ENCODE measurements around the gene DCX.

Gene DCX

GRCh38 chrX:111375747-111376146 is 36.2 kb downstream of the DCX start:
- Histone ChIP-seq H3K36me3 (ENCODE audit: control insufficient read depth, insufficient read depth, low read length) (no peaks in the 10 kb centered on the region), H3K27me3 (ENCODE audit: control insufficient read depth, insufficient read depth, low read length) (no peaks in the 10 kb centered on the region; the same call in 1 of the 2 replicates), H3K9me3 (ENCODE audit: control insufficient read depth, insufficient read depth, low read length) (no peaks in the 10 kb centered on the region), H3K4me3 (ENCODE audit: low read depth, low read length) (no peak overlapping the region), H3K4me1 (ENCODE audit: control insufficient read depth, insufficient read depth, low read length) (peaks cover 19% of the 10 kb centered on the region), H3K9ac (ENCODE audit: low read depth, low read length) (no peak overlapping the region), H3K27ac (ENCODE audit: low read depth, low read length) (no peak overlapping the region)

GRCh38 chrX:111372086-111372485 is 39.9 kb downstream of the DCX start:
- Histone ChIP-seq H3K36me3 (ENCODE audit: control insufficient read depth, insufficient read depth, low read length) (no peaks in the 10 kb centered on the region), H3K9me3 (ENCODE audit: control insufficient read depth, insufficient read depth, low read length) (no peaks in the 10 kb centered on the region), H3K27ac (ENCODE audit: low read depth, low read length) (no peak overlapping the region), H3K9ac (ENCODE audit: low read depth, low read length) (no peak overlapping the region), H3K4me3 (ENCODE audit: low read depth, low read length) (no peak overlapping the region), H3K27me3 (ENCODE audit: control insufficient read depth, insufficient read depth, low read length) (no peaks in the 10 kb centered on the region; the same call in 1 of the 2 replicates), H3K4me1 (ENCODE audit: control insufficient read depth, insufficient read depth, low read length) (peaks cover 27% of the 10 kb centered on the region)

DNA sequence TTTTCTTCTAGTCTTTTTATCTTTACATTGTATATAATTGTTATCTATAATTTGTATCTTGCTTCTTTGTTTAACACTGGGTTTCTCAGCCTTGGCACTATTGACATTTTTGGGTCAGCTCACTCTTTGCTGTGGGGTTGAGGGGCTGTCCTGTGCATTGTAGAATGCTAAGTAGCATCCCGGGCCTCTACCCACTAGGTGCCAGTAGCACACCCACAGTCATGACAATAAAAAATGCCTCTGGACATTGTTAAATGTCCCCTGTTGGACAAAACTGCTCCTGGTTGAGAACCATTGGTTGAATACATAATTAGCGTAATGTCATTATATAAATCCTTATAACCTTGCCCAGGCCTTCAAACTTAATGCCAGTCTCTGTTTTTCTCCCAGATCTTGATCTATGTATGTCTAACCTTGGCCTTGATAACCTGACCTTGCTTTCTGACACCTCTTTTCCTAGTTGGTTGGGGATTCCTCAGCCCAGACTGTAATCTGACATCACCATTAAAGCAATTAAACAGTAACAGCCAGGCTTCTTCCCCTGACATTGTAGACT is 46.1 kb downstream of the DCX start:
- H3K27ac ChIP-seq (ENCODE audit: low read depth, low read length), result no peak overlapping the region
- peaks cover 14% of the 10 kb centered on the region for H3K4me1 ChIP-seq (ENCODE audit: control insufficient read depth, insufficient read depth, low read length)
- no peaks in the 10 kb centered on the region for H3K36me3 ChIP-seq (ENCODE audit: control insufficient read depth, insufficient read depth, low read length)
- no peak overlapping the region for H3K9ac ChIP-seq (ENCODE audit: low read depth, low read length)
- no peak overlapping the region for H3K4me3 ChIP-seq (ENCODE audit: low read depth, low read length)
- H3K9me3 ChIP-seq (ENCODE audit: control insufficient read depth, insufficient read depth, low read length), result no peaks in the 10 kb centered on the region
- 0 out of 2 replicates have a peak, but pooled peaks cover 8% of the 10 kb centered on the region for H3K27me3 ChIP-seq (ENCODE audit: control insufficient read depth, insufficient read depth, low read length)

DNA sequence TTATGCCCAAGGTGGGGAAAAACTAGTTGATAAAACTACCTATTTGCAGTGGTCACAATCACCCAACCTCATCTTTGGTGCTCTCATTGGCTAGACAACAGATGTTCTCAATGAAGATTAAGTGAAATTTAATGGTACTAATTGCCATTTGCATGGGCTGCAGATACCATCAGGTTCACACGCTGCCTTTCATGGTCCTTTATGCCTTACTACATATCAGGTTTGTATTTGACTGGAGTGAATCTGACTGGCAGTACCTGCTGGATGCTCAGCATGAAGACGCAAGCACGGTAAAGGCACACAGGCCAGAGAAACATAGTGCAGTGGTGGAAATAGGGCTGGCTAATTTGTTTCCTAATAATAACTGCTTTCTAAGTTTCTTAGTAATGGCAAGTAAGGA is 48.3 kb downstream of the DCX start:
- Histone ChIP-seq H3K9ac (ENCODE audit: low read depth, low read length) (no peak overlapping the region), H3K4me3 (ENCODE audit: low read depth, low read length) (no peak overlapping the region), H3K27ac (ENCODE audit: low read depth, low read length) (no peak overlapping the region), H3K9me3 (ENCODE audit: control insufficient read depth, insufficient read depth, low read length) (no peaks in the 10 kb centered on the region), H3K4me1 (ENCODE audit: control insufficient read depth, insufficient read depth, low read length) (no peaks in the 10 kb centered on the region), H3K27me3 (ENCODE audit: control insufficient read depth, insufficient read depth, low read length) (0 out of 2 replicates have a peak, but pooled peaks cover 8% of the 10 kb centered on the region), H3K36me3 (ENCODE audit: control insufficient read depth, insufficient read depth, low read length) (no peaks in the 10 kb centered on the region)

DNA sequence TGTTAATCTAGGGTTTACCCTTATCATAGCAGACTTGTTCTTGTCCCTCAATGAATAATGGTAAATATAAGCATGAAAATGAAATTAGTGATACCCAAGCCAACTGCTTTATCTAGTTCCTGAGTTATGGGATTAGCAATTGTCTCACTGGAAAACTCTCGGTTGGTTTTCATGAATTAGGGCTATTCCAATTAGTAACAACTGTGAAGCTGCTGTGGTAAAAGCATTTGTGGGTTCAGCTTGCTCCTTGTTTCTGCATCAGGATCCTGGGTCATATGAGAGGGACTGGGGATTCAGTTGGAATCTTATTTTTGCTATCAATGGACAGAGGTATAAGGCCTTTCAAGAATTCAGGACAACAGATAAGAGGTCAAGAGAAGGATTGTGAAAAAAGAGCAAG is 50.2 kb downstream of the DCX start:
- Histone ChIP-seq H3K4me1 (ENCODE audit: control insufficient read depth, insufficient read depth, low read length) (no peaks in the 10 kb centered on the region), H3K27ac (ENCODE audit: low read depth, low read length) (no peak overlapping the region), H3K9ac (ENCODE audit: low read depth, low read length) (no peak overlapping the region), H3K4me3 (ENCODE audit: low read depth, low read length) (no peak overlapping the region), H3K9me3 (ENCODE audit: control insufficient read depth, insufficient read depth, low read length) (no peaks in the 10 kb centered on the region), H3K36me3 (ENCODE audit: control insufficient read depth, insufficient read depth, low read length) (no peaks in the 10 kb centered on the region), H3K27me3 (ENCODE audit: control insufficient read depth, insufficient read depth, low read length) (0 out of 2 replicates have a peak, but pooled peaks cover 8% of the 10 kb centered on the region)

- Histone ChIP-seq H3K27ac (ENCODE audit: low read depth, low read length) (no peak overlapping the region), H3K9ac (ENCODE audit: low read depth, low read length) (no peak overlapping the region), H3K36me3 (ENCODE audit: control insufficient read depth, insufficient read depth, low read length) (no peaks in the 10 kb centered on the region)
Measured at GRCh38 chrX:111360839-111361238, 51.2 kb downstream of the DCX start.

DNA sequence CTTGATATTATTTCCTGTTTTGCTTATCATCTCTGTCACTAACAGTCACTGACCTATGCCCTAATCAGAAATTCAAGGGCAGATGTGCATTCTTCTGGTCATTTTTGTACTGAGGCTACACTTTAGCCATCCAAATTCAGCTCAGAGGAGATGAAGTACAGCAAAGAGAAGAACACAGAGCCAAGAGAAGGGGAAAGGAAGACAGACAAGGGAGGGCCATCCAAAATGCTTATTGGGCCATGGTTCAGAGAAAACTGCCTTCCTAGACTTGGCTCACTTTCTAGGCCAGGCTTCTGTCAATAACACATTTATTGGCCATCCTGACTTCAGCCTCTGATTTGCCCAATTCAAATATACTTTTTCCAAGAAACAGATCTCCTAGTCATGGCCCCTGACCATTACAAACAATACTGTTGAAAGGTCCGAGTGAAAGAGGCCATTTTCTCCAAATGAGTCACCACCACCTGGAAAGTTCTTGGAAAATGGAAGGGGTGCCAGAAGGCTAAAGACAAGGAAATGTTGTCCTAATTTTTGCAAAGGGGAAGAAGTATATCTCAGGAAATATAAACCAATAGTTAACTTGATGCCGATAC is 56.4 kb downstream of the DCX start:
- no peak overlapping the region for H3K27ac ChIP-seq (ENCODE audit: low read depth, low read length)
- H3K9me3 ChIP-seq (ENCODE audit: control insufficient read depth, insufficient read depth, low read length), result no peaks in the 10 kb centered on the region
- H3K4me1 ChIP-seq (ENCODE audit: control insufficient read depth, insufficient read depth, low read length), result no peaks in the 10 kb centered on the region
- no peak overlapping the region for H3K4me3 ChIP-seq (ENCODE audit: low read depth, low read length)
- H3K27me3 ChIP-seq (ENCODE audit: control insufficient read depth, insufficient read depth, low read length), result peaks cover 4% of the 10 kb centered on the region; the same call in 1 of the 2 replicates
- no peaks in the 10 kb centered on the region for H3K36me3 ChIP-seq (ENCODE audit: control insufficient read depth, insufficient read depth, low read length)
- H3K9ac ChIP-seq (ENCODE audit: low read depth, low read length), result no peak overlapping the region

More at GRCh38 chrX:111360839-111361238, 51.2 kb downstream of the DCX start:
- H3K4me3 ChIP-seq (ENCODE audit: low read depth, low read length), result no peak overlapping the region
- no peaks in the 10 kb centered on the region for H3K9me3 ChIP-seq (ENCODE audit: control insufficient read depth, insufficient read depth, low read length)
- H3K4me1 ChIP-seq (ENCODE audit: control insufficient read depth, insufficient read depth, low read length), result no peaks in the 10 kb centered on the region
- H3K27me3 ChIP-seq (ENCODE audit: control insufficient read depth, insufficient read depth, low read length), result 0 out of 2 replicates have a peak, but pooled peaks cover under 1% of the 10 kb centered on the region

- Histone ChIP-seq H3K9me3 (ENCODE audit: control insufficient read depth, insufficient read depth, low read length) (no peaks in the 10 kb centered on the region), H3K4me3 (ENCODE audit: low read depth, low read length) (no peak overlapping the region), H3K4me1 (ENCODE audit: control insufficient read depth, insufficient read depth, low read length) (no peaks in the 10 kb centered on the region), H3K27me3 (ENCODE audit: control insufficient read depth, insufficient read depth, low read length) (peaks cover 4% of the 10 kb centered on the region; the same call in 1 of the 2 replicates), H3K9ac (ENCODE audit: low read depth, low read length) (no peak overlapping the region), H3K36me3 (ENCODE audit: control insufficient read depth, insufficient read depth, low read length) (no peaks in the 10 kb centered on the region), H3K27ac (ENCODE audit: low read depth, low read length) (no peak overlapping the region)
Measured at GRCh38 chrX:111354496-111354895, 57.5 kb downstream of the DCX start.

- no peak overlapping the region for H3K9ac ChIP-seq (ENCODE audit: low read depth, low read length)
- H3K9me3 ChIP-seq (ENCODE audit: control insufficient read depth, insufficient read depth, low read length), result no peaks in the 10 kb centered on the region
- no peaks in the 10 kb centered on the region for H3K4me1 ChIP-seq (ENCODE audit: control insufficient read depth, insufficient read depth, low read length)
- peaks cover 4% of the 10 kb centered on the region for H3K27me3 ChIP-seq (ENCODE audit: control insufficient read depth, insufficient read depth, low read length)
- H3K4me3 ChIP-seq (ENCODE audit: low read depth, low read length), result no peak overlapping the region
- no peak overlapping the region for H3K27ac ChIP-seq (ENCODE audit: low read depth, low read length)
- H3K36me3 ChIP-seq (ENCODE audit: control insufficient read depth, insufficient read depth, low read length), result no peaks in the 10 kb centered on the region
Measured at GRCh38 chrX:111353793-111354192, 58.2 kb downstream of the DCX start.

DNA sequence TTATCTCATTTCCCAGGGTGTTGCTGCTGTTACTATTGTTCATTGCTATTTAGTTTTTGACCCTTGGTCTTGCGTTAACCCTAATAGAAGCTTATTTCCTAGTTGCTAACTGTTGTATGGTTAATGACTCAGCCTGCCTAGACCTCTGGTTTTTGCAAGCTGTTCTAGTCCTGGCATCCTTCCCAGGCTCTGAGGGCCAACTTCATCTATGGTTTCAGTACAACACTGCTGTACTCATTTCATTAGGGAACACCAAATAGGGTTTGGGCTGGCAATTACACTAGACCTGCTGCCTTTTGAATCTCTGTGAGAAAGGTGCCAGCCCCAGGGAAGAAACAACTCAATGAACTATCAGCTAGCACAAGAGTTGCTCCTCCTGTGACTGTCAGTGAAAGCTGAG is 59.6 kb downstream of the DCX start:
- H3K27ac ChIP-seq (ENCODE audit: low read depth, low read length), result no peak overlapping the region
- H3K4me3 ChIP-seq (ENCODE audit: low read depth, low read length), result no peak overlapping the region
- no peaks in the 10 kb centered on the region for H3K9me3 ChIP-seq (ENCODE audit: control insufficient read depth, insufficient read depth, low read length)
- no peaks in the 10 kb centered on the region for H3K36me3 ChIP-seq (ENCODE audit: control insufficient read depth, insufficient read depth, low read length)
- no peaks in the 10 kb centered on the region for H3K4me1 ChIP-seq (ENCODE audit: control insufficient read depth, insufficient read depth, low read length)
- H3K9ac ChIP-seq (ENCODE audit: low read depth, low read length), result no peak overlapping the region
- peaks cover 4% of the 10 kb centered on the region for H3K27me3 ChIP-seq (ENCODE audit: control insufficient read depth, insufficient read depth, low read length)

DNA sequence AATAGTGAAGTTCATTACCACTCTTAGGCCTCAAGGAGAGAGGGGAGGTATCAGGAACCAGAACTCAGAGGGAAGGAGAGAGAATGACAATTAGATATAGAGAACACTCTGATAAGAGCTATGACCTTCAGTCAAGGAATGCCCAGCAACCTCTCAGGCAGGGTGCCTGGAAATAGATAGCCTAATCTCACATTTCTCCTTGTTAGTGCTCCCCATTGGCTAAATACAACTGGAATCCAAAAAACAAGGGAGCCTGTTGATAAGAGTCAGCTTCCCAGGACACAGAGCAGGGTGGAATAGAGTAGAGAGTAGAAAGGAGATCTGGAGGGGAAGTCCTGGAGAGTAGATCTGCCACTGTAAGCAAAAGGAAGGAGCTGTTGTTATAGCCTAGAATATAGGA is 62.1 kb downstream of the DCX start:
- H3K27ac ChIP-seq (ENCODE audit: low read depth, low read length), result no peak overlapping the region
- H3K36me3 ChIP-seq (ENCODE audit: control insufficient read depth, insufficient read depth, low read length), result no peaks in the 10 kb centered on the region
- peaks cover 4% of the 10 kb centered on the region for H3K27me3 ChIP-seq (ENCODE audit: control insufficient read depth, insufficient read depth, low read length)
- no peaks in the 10 kb centered on the region for H3K4me1 ChIP-seq (ENCODE audit: control insufficient read depth, insufficient read depth, low read length)
- H3K9me3 ChIP-seq (ENCODE audit: control insufficient read depth, insufficient read depth, low read length), result no peaks in the 10 kb centered on the region; the same call in 1 of the 2 replicates
- H3K9ac ChIP-seq (ENCODE audit: low read depth, low read length), result no peak overlapping the region
- H3K4me3 ChIP-seq (ENCODE audit: low read depth, low read length), result no peak overlapping the region
